Measurements from ENCODE around the gene BRPF3. TPM values are rescaled to one million over a fixed set of nuclear protein-coding genes. Genes with fewer than 3 reads are reported as not detected.
"Not testable (repeated sequence)": the region's sequence is repeated elsewhere in the genome, so short reads cannot be mapped to it uniquely, and the experiment has no call there.

BRPF3 gene
- total RNA-seq, 1 donor from 2014 or later, result 36.2 TPM

DNA sequence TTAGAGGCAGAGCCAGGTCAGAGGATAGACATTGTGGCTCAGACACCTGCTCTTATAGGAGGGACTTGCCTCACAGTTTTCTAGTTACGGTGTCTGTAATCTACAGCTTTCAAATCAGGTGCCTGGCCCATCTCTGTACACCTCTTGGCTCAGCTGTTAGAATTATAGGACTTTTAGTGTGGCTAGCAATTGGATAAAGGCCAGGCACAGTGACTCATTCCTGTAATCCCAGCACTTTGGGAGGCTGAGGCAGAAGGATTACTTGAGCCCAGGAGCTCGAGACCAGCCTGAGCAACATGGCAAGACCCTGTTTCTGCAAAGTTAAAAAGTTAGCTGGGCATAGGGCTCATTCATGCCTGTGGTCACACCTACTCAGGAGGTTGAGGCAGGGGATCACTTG, 20.0 kb downstream of the BRPF3 start:
- DNase-seq, result no peak
- no peak for TF ChIP-seq CTCF (IDR thresholded peaks at IDR 0.05; ENCODE audit: partially characterized antibody, unreplicated experiment)
- H3K4me3 Mint-ChIP-seq (ENCODE audit: unreplicated experiment), result no peak overlapping the region
- H3K4me1 Mint-ChIP-seq (ENCODE audit: low read depth, unreplicated experiment), result no peaks in the 10 kb centered on the region
- H3K9me3 Mint-ChIP-seq (ENCODE audit: unreplicated experiment), result no peaks in the 10 kb centered on the region
- no peaks in the 10 kb centered on the region for H3K36me3 Mint-ChIP-seq (ENCODE audit: unreplicated experiment)
- no peak overlapping the region for H3K27ac Mint-ChIP-seq (ENCODE audit: unreplicated experiment)
- no peaks in the 10 kb centered on the region for H3K27me3 Mint-ChIP-seq (ENCODE audit: unreplicated experiment)

GRCh38 chr6:36217188-36217587, 20.6 kb downstream of the BRPF3 start:
- no peak for TF ChIP-seq CTCF (IDR thresholded peaks at IDR 0.05; ENCODE audit: partially characterized antibody, unreplicated experiment)
- Mint-ChIP-seq H3K36me3 (ENCODE audit: unreplicated experiment) (no peaks in the 10 kb centered on the region), H3K27me3 (ENCODE audit: unreplicated experiment) (no peaks in the 10 kb centered on the region), H3K4me3 (ENCODE audit: unreplicated experiment) (no peak overlapping the region), H3K4me1 (ENCODE audit: low read depth, unreplicated experiment) (no peaks in the 10 kb centered on the region), H3K27ac (ENCODE audit: unreplicated experiment) (no peak overlapping the region), H3K9me3 (ENCODE audit: unreplicated experiment) (no peaks in the 10 kb centered on the region)
- no peak for DNase-seq

DNA sequence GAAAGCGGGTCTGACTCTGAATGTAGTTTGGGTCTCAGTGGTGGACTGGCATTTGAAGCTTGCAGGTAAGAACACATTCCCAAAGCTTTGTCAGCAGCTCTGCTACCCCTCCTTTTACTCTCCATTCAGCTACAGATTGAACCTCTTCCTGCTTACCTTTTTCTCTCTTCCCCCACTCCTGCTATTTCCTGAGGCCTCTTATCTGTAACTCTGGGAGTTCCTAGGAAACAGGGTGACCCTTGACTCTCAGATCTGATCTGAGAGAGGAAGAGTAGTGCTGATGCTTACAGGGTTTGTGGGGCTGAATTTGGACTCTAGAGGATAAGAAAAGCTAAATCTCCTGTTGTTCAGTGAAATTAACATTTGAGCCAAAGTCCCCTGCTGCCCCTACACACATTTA, 21.4 kb downstream of the BRPF3 start:
- Mint-ChIP-seq H3K4me3 (ENCODE audit: unreplicated experiment) (no peak overlapping the region), H3K4me1 (ENCODE audit: low read depth, unreplicated experiment) (no peaks in the 10 kb centered on the region), H3K27ac (ENCODE audit: unreplicated experiment) (no peak overlapping the region), H3K9me3 (ENCODE audit: unreplicated experiment) (no peaks in the 10 kb centered on the region), H3K27me3 (ENCODE audit: unreplicated experiment) (no peaks in the 10 kb centered on the region), H3K36me3 (ENCODE audit: unreplicated experiment) (no peaks in the 10 kb centered on the region)
- TF ChIP-seq CTCF (IDR thresholded peaks at IDR 0.05; ENCODE audit: partially characterized antibody, unreplicated experiment), result no peak
- no peak for DNase-seq

DNA sequence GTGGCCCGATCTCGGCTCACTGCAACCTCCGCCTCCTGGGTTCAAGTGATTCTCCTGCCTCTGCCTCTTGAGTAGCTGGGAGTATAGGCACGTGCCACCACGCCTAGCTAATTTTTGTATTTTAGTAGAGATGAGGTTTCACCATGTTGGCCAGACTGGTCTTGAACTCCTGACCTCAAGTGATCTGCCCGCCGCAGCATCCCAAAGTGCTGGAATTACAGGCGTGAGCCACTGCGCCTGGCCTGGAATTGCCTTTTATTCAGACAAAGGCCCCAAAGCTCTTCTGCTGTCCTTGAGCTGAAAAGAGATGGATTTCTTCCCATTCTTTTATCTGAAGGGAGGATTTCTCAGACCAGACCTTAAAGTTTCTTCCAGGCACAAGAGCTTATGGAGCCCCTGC, 22.0 kb downstream of the BRPF3 start:
- not testable (repeated sequence) for DNase-seq; H3K36me3 Mint-ChIP-seq (ENCODE audit: unreplicated experiment); H3K9me3 Mint-ChIP-seq (ENCODE audit: unreplicated experiment); H3K4me3 Mint-ChIP-seq (ENCODE audit: unreplicated experiment); H3K27me3 Mint-ChIP-seq (ENCODE audit: unreplicated experiment); H3K27ac Mint-ChIP-seq (ENCODE audit: unreplicated experiment); H3K4me1 Mint-ChIP-seq (ENCODE audit: low read depth, unreplicated experiment)

GRCh38 chr6:36219081-36219480, 22.5 kb downstream of the BRPF3 start:
- no peaks in the 10 kb centered on the region for H3K36me3 Mint-ChIP-seq (ENCODE audit: unreplicated experiment)
- no peaks in the 10 kb centered on the region for H3K27me3 Mint-ChIP-seq (ENCODE audit: unreplicated experiment)
- no peak for TF ChIP-seq CTCF (IDR thresholded peaks at IDR 0.05; ENCODE audit: partially characterized antibody, unreplicated experiment)
- no peak overlapping the region for H3K4me3 Mint-ChIP-seq (ENCODE audit: unreplicated experiment)
- no peak for DNase-seq
- H3K9me3 Mint-ChIP-seq (ENCODE audit: unreplicated experiment), result peaks cover 1% of the 10 kb centered on the region
- H3K27ac Mint-ChIP-seq (ENCODE audit: unreplicated experiment), result no peak overlapping the region
- no peaks in the 10 kb centered on the region for H3K4me1 Mint-ChIP-seq (ENCODE audit: low read depth, unreplicated experiment)

DNA sequence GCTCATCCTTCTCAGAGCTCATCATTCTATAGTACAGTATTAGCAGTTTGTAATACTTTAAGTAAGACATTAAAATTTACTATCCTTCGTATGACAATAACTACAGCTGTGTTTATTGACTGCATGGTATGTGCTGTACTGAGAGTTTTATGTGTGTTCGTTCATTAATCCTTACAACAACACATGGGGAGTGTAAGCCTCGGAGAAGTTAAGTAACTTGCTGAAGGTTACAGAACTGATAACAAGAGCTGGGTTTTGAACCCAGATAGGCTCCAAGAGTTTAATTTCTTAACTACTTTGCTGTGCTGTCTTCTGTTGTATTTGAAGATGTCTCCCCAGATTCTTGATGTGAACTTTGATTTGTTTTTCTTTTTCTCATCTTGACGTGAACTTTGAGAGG, 23.7 kb downstream of the BRPF3 start:
- Mint-ChIP-seq H3K36me3 (ENCODE audit: unreplicated experiment) (no peaks in the 10 kb centered on the region), H3K9me3 (ENCODE audit: unreplicated experiment) (peaks cover 1% of the 10 kb centered on the region), H3K4me3 (ENCODE audit: unreplicated experiment) (no peak overlapping the region), H3K4me1 (ENCODE audit: low read depth, unreplicated experiment) (no peaks in the 10 kb centered on the region), H3K27me3 (ENCODE audit: unreplicated experiment) (no peaks in the 10 kb centered on the region), H3K27ac (ENCODE audit: unreplicated experiment) (no peak overlapping the region)
- no peak for DNase-seq
- TF ChIP-seq CTCF (IDR thresholded peaks at IDR 0.05; ENCODE audit: partially characterized antibody, unreplicated experiment), result no peak
